ENCODE data around the gene FLT3.
"Not testable (repeated sequence)": the region's sequence is repeated elsewhere in the genome, so short reads cannot be mapped to it uniquely, and the experiment has no call there.

The FLT3 gene

DNA sequence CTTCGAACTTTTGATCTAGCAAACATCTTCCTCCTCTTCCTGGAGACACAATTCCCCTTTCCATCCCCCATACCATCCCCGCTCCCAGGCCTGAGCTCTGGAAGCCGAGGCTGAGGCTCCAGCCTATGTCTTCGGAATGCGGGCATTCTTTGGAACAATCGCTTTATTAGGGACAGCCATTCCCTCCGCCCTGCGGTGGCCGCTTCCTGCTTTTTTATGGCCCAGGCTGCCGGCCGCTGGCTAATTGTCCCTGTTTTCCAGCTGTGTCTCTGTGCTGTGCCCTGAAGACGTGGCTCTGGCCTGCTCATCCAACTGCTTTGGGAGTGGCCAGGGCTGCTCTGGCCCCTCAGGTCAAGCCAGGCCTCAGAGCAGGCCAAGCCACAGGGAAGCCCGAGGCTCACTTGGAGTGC, 129.1 kb downstream of the FLT3 start:
- DNase-seq: no peak

DNA sequence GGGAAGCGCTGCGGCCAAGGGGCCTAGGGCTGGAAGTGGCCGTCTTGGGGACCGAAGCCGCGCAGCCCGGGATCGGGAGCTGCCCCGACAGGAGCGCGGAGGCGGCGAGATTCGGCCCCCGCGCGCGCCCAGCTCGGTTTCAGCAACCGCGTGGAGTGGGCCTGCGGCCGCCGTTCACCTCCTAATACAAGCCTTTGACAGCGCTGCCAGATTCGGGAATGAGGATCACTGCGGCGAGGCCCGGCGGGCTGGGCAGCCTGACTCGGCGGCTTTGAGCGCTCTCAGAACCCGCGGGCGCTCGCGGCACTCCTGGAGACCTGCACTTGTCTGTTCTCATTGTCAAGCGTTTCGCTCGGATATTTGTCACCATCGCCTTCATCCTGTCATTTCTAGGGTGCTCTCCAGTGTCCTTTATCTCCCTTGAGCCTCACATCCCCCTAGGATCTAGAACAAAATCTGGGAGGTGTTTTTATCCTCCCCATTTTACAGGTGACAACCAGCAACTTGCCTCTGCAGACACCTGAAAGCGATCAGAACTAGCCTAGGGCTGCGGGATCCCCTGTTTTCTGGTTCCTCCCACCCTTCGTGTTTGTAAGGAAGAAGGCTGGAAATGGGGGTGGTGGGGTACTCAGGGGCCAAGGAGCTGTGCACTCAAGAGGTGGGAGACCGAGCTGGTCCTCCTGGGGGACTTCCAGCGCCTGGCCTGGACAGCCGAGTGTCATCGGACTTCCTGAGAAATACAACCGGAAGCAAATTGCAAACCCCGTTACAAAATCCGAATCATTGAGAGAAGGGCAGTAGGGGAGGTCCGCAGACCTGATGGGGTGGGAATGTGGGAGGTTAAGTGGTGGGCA, 129.8 kb downstream of the FLT3 start:
- no peak for DNase-seq

DNA sequence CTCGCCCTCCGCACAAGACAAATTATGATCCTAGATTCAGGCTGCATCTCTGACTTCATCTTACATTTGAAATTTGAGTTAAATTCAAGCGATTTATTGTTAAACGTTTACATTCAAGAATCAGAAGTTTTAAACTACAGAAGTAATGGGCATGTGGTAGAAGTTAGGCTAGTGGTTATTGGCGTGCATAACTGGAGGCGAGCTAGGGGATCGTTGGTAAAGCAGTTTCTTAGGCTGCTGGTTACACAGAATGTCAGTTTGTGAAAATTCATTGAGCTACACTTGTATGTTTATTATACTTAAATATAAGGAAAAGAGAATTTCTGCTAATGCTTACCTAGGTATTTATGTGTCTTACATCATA, 130.5 kb downstream of the FLT3 start:
- no peak for DNase-seq

DNA sequence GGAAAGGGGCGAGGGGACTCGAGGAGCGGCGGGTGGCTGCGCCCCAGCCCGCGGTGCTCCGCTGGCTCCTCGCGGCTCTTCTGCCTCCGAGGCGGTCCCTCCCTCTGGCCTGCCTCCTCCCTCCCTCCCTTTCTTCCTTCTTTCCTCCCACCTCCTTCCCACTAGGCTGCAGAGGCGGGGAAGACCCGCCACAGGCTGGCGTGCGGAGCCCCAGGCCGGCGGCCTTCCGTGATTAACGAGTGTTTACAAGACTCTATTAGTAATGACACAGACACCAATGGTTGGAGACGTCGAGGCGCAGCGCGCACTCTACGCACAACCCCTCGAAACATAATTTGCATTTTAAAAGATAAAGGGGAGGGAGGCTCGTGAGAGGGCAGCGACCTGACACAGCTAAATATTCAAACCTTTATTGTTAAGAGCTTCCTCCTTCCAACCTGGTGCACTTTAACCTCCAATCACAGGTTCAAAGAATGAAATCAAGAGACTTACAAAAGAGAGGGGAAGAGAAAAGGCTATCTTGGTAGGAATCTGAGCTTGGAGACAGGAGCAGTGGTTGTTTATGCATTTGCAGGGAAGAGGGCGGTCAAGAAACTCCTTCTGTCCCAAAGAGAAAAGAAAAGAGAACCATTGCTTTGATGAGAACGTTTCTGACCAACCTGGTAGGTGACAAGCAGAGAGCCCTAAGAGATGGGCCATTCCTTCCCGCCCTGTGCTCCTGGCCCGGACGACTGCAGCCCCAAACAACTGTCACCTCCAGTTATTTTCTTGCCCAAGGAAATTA, 131.1 kb downstream of the FLT3 start, which contains the start of gene CDX2:
CDX2 (minus strand) TSS at position 234 of the 784 bp plus-strand sequence. CDS start 309 bp downstream, outside the sequence.
- DNase-seq: no peak

DNA sequence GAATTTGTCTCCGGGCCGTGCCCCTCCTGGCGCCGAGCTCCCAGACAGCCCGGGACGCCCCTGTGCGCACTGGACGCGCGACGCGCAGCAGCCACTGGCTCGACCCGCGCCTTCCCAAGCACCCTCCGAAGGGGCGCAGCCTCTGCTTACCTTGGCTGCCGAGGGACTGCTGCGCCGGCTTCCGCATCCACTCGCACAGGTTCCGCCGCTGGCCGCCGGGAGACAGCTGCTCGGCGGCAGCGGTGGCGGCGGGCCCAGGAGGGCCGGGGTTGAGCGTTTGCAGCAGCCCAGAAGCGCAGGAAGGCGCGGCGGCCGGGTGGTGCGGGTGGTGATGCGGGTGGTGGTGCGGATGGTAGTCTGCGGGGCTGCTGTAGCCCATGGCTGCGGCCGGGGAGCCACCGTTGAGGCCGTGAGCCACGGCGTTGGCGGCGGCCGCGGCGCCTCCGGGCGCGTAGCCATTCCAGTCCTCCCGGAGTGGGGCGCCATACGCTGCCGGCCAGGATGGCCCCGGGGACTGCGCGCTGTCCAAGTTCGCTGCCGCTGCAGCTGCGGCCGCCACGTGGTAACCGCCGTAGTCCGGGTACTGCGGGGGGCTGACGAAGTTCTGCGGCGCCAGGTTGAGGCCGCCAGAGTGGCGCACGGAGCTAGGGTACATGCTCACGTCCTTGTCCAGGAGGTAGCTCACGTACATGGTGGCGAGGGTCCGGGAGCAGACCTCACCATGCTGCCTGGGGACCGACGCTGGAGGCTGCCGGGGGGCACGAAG, 131.9 kb downstream of the FLT3 start:
- no peak for DNase-seq

DNA sequence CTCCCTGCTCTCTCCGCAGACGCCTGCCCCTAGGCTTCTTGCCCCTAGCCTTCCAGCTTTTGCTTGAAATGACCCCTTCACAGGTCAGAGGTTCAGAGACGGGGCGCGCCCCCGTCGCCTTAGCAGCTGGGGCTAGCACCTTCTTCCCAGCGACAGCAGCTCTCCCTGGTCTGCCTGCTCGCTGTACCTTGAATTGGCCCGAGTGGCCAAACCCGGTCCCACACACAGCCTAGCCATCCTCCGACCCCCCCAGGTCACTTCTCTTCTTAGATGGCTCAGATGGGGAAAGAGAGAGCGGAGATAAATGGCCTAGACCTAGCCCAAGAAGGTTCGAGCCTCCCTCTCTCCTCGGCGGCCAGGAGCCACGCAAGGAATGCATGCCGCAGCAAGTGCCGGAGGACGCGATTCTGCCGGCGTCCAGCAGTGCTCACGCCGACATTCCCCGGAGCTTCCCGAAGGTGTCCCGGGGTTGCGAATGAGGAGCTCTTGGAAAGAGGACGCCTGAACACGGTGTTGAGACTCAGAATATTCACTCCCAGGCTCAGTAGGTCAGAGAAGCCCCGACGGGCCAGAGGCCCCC, 132.6 kb downstream of the FLT3 start:
- no peak for DNase-seq

DNA sequence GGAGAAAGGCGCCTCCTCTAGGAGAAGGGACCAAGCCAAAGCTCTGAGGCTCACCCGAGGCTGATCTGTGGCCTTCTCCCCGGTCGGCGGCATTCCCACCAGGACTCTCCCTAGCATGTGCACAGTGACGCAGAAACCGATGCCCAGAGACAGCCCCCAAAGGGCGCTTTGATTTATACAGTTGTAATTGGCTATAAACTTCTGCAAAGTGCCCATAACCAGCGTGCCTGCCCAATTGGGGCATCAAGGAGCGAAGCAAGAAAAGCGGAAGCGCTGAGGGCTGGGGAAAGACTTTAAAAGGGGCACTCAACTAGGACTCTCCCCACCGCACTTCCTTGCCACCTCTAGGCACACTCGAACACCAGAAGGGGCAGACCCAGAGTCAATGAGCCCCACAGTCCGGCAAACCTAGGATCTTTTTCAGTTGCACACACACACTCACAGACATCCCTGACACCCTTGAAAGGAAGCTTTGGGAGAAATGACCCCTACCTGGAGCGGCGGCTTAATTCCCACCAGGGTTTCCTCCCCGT, 133.1 kb downstream of the FLT3 start:
- DNase-seq: no peak

DNA sequence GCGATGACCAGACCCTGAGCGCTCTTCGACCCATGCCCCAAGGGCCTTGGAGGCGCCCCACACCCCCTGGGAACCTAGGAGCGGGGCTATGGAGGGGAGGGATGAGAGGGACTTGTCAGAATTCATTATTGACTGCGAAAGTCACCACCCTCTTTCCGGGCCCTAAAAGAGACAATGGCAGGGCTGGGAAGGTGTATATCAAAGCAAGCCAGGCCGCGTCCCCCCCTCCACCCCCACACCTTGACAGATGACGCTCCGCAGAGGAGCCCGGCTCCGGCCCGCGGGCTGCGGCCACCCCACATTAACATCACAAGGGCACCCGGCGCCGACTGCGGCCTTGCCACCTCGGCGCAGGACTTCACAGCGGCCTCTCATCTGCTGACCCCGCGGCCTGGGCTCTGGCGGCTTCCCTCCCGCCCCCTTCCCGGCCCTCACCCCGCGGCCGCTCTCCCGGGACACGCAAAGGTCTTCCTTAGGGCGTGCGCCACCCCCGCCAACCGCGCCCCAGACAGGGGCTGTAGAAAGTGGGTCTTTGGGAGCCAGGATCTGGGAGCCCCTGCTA, 133.7 kb downstream of the FLT3 start:
- DNase-seq: no peak

DNA sequence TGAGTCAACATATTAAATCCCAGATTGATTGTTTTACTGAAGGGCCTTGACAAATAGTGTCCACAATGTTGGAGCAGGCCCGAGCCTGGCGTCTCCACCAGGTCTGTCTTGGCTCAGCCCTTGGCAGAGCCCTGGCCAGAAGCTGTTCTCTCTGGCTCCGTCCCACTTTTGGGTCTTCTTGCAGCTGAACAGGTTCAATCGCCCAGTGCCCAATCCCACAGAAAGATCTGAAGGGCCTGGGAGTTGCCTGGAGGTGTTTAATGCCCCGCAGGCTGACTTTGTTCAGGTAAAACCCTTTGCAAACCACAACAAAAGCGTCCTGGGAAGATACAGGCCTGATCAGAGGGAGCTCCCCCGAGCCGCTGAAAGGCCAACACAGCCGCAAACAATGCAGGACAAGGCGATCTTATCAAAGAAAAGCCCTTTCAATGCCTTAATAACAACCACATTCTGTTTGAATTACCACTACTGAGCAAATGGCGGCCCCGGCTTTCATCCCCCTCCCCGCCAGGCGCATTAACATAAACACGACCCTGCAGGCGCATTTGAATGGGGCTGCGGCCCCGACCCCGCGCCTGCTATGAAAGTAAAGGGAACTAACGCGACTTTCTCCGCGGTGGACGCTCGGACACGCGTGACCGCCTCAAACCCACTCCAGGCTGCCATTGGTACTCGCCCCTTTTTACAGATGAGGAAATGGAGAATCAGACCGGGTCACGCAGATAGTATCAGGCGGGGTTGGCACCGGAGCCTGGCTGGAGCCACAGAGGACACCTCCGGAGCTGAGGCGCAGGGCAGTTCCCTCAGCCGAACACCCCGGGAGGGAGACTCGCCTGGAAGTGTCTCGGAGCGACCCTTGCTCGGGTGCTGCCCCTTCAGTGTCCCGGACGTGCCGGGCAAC, 134.4 kb downstream of the FLT3 start:
- no peak for DNase-seq

DNA sequence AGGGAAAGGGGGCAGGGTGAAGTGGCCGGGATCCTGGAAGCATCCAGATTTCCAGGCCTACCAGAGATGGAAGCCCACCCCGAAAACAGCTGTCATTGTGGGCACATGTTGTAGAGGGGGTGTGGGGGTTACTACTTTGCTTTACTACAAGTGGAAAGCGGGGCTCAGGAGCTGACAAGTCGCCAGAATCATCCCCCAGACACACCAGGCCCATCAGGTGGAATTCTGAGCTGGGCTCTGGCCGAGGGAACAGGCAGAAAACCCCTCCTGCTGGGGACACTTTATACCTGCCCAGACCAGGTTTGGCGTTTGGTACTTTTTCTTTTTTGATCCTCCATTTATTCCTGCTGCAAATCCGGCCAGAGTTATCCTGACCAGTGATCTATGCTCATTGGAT, 135.0 kb downstream of the FLT3 start:
- no peak for DNase-seq

DNA sequence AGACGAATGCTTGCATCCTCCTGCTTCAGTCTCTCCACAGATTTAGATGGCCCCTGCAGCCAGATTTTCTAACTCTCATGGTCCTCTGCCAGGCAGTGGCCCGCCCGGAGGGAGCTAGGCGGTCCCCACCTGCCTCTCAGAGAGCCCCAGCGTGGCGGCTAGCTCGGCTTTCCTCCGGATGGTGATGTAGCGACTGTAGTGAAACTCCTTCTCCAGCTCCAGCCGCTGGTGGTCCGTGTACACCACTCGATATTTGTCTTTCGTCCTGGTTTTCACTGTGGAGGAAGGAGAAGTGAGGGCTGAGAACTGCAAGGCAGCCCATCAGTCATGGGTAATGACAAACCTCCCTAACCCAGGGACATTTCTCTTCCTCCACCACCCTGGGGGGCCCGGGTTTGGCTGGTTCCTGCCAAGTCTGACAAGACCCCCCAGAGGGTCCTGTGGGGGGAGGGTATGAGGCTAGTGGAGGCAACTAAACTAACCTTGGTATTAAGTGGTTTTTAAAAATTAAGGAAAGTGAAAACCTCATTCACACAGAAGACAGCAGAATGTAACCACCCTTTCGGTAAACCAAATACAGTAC, 135.5 kb downstream of the FLT3 start:
- DNase-seq: no peak

DNA sequence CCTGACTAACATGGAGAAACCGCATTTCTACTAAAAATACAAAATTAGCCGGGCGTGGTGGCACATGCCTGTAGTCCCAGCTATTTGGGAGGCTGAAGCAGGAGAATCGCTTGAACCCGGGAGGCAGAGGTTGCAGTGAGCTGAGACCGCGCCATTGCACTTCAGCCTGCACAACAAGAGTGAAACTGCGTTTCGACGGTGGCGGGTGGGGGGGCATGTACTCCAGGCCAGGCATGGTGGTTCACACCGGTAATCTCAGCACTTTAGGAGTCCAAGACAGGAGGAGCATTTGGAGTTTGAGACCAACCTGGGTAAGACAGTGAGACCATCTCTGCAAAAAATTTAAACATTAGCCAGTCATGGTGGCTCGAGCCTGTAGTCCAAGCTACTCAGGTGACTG, 136.2 kb downstream of the FLT3 start:
- DNase-seq: not testable (repeated sequence)

DNA sequence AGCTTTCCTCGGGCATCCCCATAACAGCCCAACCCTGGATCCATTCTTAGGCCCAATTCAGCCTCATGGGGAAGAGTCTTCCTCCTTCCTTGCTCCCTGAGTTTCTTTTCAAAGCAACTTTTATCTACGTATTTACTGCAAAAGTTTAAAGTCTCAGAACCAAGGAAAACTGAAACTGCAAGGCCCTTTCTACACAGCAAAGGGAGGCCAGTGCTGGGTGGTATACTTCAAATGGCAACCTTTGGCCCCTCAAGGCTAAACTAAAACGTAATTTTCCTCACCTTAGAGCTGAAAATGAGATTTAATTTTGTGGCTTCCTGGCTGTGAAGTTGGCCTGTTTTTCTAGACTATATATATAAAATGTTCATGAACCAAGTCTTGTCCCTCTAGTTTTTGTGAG, 136.9 kb downstream of the FLT3 start:
- no peak for DNase-seq

DNA sequence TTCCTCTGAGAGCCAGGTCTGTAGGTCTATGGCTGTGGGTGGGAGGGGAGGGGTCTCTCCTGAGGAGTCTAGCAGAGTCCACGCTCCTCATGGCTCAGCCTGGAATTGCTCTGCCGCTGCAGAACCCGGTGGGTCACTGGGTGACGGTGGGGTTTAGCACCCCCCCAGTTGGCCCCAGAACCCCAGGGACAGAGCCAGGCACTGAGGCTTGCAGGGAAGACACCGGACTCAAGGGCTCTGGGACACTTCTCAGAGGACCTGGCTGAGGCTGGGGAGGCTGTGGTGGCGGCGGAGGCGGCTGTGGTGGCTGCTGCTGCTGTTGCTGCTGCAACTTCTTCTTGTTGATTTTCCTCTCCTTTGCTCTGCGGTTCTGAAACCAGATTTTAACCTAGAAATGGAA, 137.4 kb downstream of the FLT3 start:
- no peak for DNase-seq

DNA sequence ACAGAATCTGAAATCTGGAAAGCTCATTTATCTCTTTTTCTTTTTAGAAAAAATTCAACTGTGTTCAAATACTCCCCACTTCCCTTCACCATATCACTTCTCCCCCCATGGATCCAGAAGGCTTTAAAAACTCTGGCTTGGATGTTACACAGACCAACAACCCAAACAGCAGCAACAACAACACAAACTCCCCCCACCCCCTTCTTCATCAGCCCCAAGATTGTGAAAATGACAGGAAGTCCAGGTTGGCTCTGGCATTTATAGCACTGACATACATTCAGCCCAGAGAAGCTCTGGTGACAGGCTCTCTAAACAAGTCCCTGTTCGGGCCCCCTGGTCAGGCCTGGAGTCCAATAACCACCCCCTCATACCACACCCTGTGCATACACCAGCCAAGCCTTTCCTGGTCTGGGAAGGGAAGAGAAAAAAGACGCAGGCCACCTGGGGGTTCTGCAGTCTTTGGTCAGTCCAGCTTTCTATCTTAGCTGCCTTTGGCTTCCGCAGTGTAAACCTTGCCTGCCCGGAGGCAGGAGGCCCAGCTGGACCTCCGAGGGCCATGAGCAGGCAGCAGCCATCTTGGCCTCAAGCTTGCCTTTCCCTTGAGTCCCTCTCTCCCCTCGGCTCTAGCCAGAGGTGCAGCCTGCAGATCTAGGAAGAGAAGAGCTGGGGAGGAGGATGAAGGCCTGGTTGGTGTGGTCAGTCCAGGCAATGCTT, 138.1 kb downstream of the FLT3 start:
- DNase-seq: no peak

DNA sequence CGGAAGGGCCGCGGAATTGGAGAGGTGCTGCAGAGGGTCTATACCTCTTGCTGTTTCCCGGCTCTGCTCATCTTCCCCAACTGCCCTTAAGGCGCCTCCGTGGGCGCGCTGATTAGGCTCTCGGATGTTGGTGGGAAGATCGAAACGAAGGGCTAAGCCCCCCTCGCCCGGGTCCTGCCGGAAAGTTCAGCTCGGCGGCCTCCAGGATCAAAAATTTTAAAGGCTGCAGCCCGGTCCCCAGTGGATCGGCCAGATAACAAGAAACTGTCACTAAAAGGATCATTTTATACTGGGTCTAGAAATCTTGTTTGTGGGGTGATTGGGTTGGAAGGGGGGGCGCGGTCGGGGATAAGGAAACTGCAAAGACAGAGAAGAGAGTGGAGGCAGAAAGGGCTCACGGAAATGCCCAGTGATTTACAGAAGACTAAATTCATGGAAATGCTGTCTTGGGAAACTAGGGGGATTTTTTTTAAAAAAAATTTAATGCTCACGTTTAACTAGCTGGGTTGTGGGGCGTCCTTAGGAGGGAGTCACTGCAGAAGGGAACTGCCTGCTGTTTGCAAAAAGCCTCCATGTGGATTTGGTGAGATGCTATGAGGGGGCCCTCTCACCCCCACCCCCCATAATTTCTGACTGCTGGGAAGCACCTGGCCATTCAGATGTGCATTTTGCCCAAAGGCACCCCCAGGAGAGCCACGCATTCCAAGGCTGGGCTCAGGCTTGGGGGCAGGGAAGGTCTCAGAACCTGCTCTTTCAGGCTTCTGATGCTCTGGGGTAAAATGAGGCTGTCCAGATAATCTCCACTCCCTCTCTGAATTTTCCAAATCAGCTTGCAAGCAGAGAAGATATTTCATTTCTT, 138.9 kb downstream of the FLT3 start:
- peak in 1 of 2 experiments; percentile 9 for DNase-seq

DNA sequence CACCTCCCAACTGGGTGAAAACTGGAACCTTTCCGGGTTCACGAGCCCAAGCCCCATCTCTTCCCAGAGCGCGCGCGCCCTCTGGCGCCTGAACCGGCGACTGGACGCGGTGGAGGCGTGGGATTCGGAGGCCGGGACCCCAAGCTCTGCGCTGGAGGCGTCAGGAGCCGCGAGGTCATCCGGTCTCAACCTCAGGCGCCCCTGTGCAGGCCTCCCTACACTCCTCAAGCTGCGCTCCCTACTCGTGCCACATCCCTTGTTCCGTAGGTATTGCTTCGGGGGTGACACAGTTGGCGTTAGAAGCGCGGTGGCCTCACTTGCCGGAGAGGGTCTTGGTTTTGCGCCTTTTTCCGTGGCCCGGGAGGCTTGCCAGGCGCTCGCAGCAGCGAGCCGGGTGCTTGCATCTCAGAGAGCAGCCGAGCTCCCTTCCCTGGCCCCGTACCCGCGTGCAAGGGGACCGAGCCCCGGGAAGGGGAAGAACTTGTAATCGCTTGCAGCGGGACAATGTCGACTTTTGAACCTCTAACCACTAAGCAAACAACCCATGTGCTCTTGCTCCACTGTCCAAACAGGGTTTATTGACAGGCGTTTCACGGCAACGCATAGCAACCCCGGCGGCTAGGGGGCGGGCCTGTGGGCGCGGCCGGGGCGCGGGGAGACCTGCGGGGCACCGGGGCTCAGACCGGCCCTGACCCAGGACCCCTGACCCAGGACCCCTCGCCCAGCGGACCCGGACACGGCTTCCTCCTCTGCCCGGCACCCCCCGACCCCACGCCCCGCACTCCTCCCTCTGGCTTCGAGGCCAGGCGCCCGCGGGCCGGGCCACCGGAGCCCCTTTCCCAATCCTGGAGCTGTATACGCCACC, 139.8 kb downstream of the FLT3 start:
- DNase-seq: peak; percentile 66

DNA sequence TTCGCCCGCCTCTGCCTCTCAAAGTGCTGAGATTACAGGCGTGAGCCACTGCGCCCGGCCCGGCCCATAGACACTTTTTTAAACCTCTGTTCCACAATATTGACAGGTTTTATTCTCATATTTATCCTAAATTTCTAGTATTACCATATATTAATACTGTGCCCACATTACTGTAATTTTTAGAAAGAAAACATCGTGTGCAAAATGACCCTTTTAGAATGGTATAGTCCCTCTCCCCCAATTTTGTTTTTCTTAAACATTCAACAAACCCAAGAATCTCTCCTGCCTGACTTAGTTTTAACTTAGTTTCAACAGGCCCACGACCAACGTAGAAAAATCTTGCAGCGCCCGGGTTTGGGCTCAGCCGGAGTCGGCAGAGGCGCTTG, 140.4 kb downstream of the FLT3 start:
- DNase-seq: no peak

Measured in AML-193 (cell line).